GM23338 (cell line): ENCODE results near the gene MATN3. TPM values are rescaled to one million over a fixed set of nuclear protein-coding genes. Genes with fewer than 3 reads are reported as not detected.

ENCODE experiments used
- ATAC-seq: fragments of 200-7000 bp; cut with Tn5 transposase; 3 replicates; pipeline ENCODE4 v1.9.1; 2020
- DNase-seq: peaks from one replicate; pipeline ENCODE4 v3.0.0-alpha.2; 2015; ENCODE audit warnings: low spot score
- H2AFZ ChIP-seq: fragments of 200-600 bp; sonication (generic); 2 replicates; pipeline ENCODE4 v1.8.0; 2016; ENCODE audit warnings: antibody characterized with exemption, mild to moderate bottlenecking, moderate library complexity
- H3F3A ChIP-seq: fragments of 200-600 bp; sonication (generic); replicated peaks from 2 replicates; pipeline ENCODE4 v1.8.0; 2017; ENCODE audit warnings: antibody characterized with exemption, mixed run types, low read depth
- H3K27ac ChIP-seq: fragments of 200-600 bp; sonication (generic); 2 replicates; pipeline ENCODE4 v1.6.1; 2016; ENCODE audit warnings: low read depth
- H3K27me3 ChIP-seq: fragments of 200-600 bp; sonication (generic); 2 replicates; pipeline ENCODE4 v1.8.0; 2016; ENCODE audit warnings: mild to moderate bottlenecking, mixed run types, moderate library complexity; ENCODE audit not compliant: insufficient read depth
- H3K36me3 ChIP-seq: fragments of 200-600 bp; sonication (generic); 2 replicates; pipeline ENCODE4 v1.8.0; 2016; ENCODE audit warnings: mild to moderate bottlenecking; ENCODE audit not compliant: insufficient read depth
- H3K4me1 ChIP-seq: fragments of 200-600 bp; sonication (generic); 2 replicates; pipeline ENCODE4 v1.8.0; 2016; ENCODE audit warnings: mild to moderate bottlenecking, moderate library complexity; ENCODE audit not compliant: insufficient read depth
- H3K4me2 ChIP-seq: fragments of 200-600 bp; sonication (generic); 2 replicates; pipeline ENCODE4 v1.7.1; 2017; ENCODE audit warnings: mixed run types
- H3K4me3 ChIP-seq: fragments of 200-600 bp; sonication (generic); 2 replicates; pipeline ENCODE4 v1.6.1; 2016; ENCODE audit warnings: mixed run types
- H3K79me2 ChIP-seq: fragments of 200-600 bp; sonication (generic); replicated peaks from 2 replicates; pipeline ENCODE4 v1.8.0; 2017; ENCODE audit warnings: mild to moderate bottlenecking; ENCODE audit not compliant: insufficient read depth
- H3K9me2 ChIP-seq: fragments of 200-600 bp; sonication (generic); 2 replicates; pipeline ENCODE4 v1.8.0; 2017; ENCODE audit not compliant: insufficient read depth
- H4K20me1 ChIP-seq: fragments of 200-600 bp; sonication (generic); replicated peaks from 2 replicates; pipeline ENCODE4 v1.8.0; 2017; ENCODE audit warnings: mild to moderate bottlenecking; ENCODE audit not compliant: insufficient read depth
- H3K27ac Mint-ChIP-seq: 2 replicates; pipeline ENCODE4 v1.8.0; 2020; ENCODE audit warnings: inconsistent platforms, mild to moderate bottlenecking, moderate library complexity, mixed read lengths
- H3K27me3 Mint-ChIP-seq: 3 replicates; pipeline ENCODE4 v1.8.0; 2022; ENCODE audit warnings: low read depth, mild to moderate bottlenecking, moderate library complexity, mixed read lengths, inconsistent platforms; ENCODE audit not compliant: insufficient read depth, poor library complexity
- H3K36me3 Mint-ChIP-seq: 3 replicates; pipeline ENCODE4 v1.8.0; 2021; ENCODE audit warnings: low read depth, mild to moderate bottlenecking, inconsistent platforms, moderate library complexity, mixed read lengths
- H3K4me1 Mint-ChIP-seq: 3 replicates; pipeline ENCODE4 v1.8.0; 2020; ENCODE audit warnings: mild to moderate bottlenecking, inconsistent platforms, mixed read lengths
- H3K4me3 Mint-ChIP-seq: 3 replicates; pipeline ENCODE4 v1.8.0; 2021; ENCODE audit warnings: moderate library complexity, mild to moderate bottlenecking, inconsistent platforms, mixed read lengths
- H3K9me3 Mint-ChIP-seq: 3 replicates; pipeline ENCODE4 v1.8.0; 2020; ENCODE audit warnings: moderate library complexity, mild to moderate bottlenecking, inconsistent platforms, mixed read lengths
- CREB1 ChIP-seq: fragments of 250-450 bp; sonication (Bioruptor Pico); IDR thresholded peaks from 2 replicates; pipeline ENCODE4 v1.5.0; 2020; ENCODE audit warnings: low read depth, mild to moderate bottlenecking, moderate library complexity
- EZH2 ChIP-seq: fragments of 200-600 bp; sonication (generic); IDR thresholded peaks from one replicate; pipeline ENCODE4 v1.8.0; 2017; ENCODE audit warnings: antibody characterized with exemption, mild to moderate bottlenecking, low read depth; ENCODE audit not compliant: unreplicated experiment
- EZH2phosphoT487 ChIP-seq: fragments of 200-600 bp; sonication (generic); IDR thresholded peaks from one replicate; pipeline ENCODE4 v1.8.1; 2018; ENCODE audit warnings: antibody characterized with exemption; ENCODE audit not compliant: unreplicated experiment
- JUNB ChIP-seq: IDR thresholded peaks from one replicate; pipeline ENCODE4 v1.6.1; 2016; ENCODE audit warnings: antibody characterized with exemption; ENCODE audit not compliant: unreplicated experiment
- NANOG ChIP-seq: IDR thresholded peaks from 2 replicates; pipeline ENCODE4 v1.6.1; 2016; ENCODE audit warnings: antibody characterized with exemption, borderline replicate concordance
- POLR2AphosphoS5 ChIP-seq: IDR thresholded peaks from 2 replicates; pipeline ENCODE4 v1.6.1; 2016; ENCODE audit warnings: antibody characterized with exemption, low read depth
- STAT1 ChIP-seq: IDR thresholded peaks from one replicate; pipeline ENCODE4 v1.6.1; 2016; ENCODE audit warnings: antibody characterized with exemption; ENCODE audit not compliant: unreplicated experiment
- ZNF114 ChIP-seq: fragments of 250-450 bp; sonication (Bioruptor Pico); IDR thresholded peaks from 2 replicates; pipeline ENCODE4 v1.5.0; 2020; ENCODE audit warnings: mild to moderate bottlenecking, moderate library complexity
- ZNF331 ChIP-seq: fragments of 250-450 bp; sonication (Bioruptor Pico); IDR thresholded peaks from 2 replicates; pipeline ENCODE4 v1.5.0; 2020; ENCODE audit warnings: low read depth, mild to moderate bottlenecking, moderate library complexity
- polyA plus RNA-seq: library from polyadenylated mRNA; unstranded; fragments of >200 nt; fragmentation: Nextera tagmentation; extraction: Ambion mirVana; gene quantifications from 2 replicates; pipeline ENCODE4 v1.2.1, GENCODE V29; 2016
- total RNA-seq: library from RNA; depleted of rRNA; stranded (reverse); fragments of >200 nt; shearing (Covaris generic); gene quantifications from 2 replicates; pipeline ENCODE4 v1.2.3, GENCODE V29; 2014
- TF ChIP-seq, protein P1 (sequence below): IDR thresholded peaks from 2 replicates; pipeline ENCODE4 v1.6.1; 2016; ENCODE audit warnings: antibody characterized with exemption
- TF ChIP-seq, protein P2 (sequence below), 2 experiments: fragments of 200-600 bp in 1 of 2; sonication (generic) in 1 of 2; conservative IDR thresholded peaks; 2 replicates each; pipeline versions ENCODE4 v1.5.1 to v1.6.1; 2016 to 2017; ENCODE audit warnings: antibody characterized with exemption in 2 of 2, low read depth in 2 of 2, mild to moderate bottlenecking in 2 of 2, moderate library complexity in 1 of 2
- TF ChIP-seq, protein P3 (sequence below): fragments of 250-450 bp; sonication (Bioruptor Pico); IDR thresholded peaks from 2 replicates; pipeline ENCODE4 v1.5.0; 2020; ENCODE audit warnings: mild to moderate bottlenecking, moderate library complexity
- TF ChIP-seq, protein P4 (sequence below): IDR thresholded peaks from one replicate; pipeline ENCODE4 v1.6.1; 2018; ENCODE audit warnings: antibody characterized with exemption; ENCODE audit not compliant: unreplicated experiment

MATN3 gene
- total and polyA plus RNA-seq, 2 experiments from 2014 or later = 4.6 to 6.4 TPM

- Histone ChIP-seq H3F3A (no peaks in the 10 kb centered on the region), H3K4me3 (no peak overlapping the region), H3K4me2 (no peak overlapping the region), H3K27ac (no peak overlapping the region), H3K27me3 (no peaks in the 10 kb centered on the region), H3K36me3 (peaks cover 11% of the 10 kb centered on the region), H4K20me1 (peaks cover 29% of the 10 kb centered on the region), H3K79me2 (peaks cover 100% of the 10 kb centered on the region), H3K4me1 (peaks cover 21% of the 10 kb centered on the region), H3K9me2 (no peaks in the 10 kb centered on the region), H2AFZ (no peak overlapping the region)
- H3K4me1 Mint-ChIP-seq = peaks cover 19% of the 10 kb centered on the region
- H3K4me3 Mint-ChIP-seq = no peak overlapping the region
- ATAC-seq (no peak), DNase-seq (no peak)
- H3K27ac Mint-ChIP-seq = no peak overlapping the region; the same call in 1 of the 2 replicates
- H3K9me3 Mint-ChIP-seq = no peaks in the 10 kb centered on the region
- H3K27me3 Mint-ChIP-seq = peaks cover 1% of the 10 kb centered on the region
- TF ChIP-seq CREB1 (CRISPR knock-in tag) (no peak), JUNB (no peak), NANOG (no peak), ZNF114 (CRISPR knock-in tag) (no peak), ZNF331 (CRISPR knock-in tag) (no peak), POLR2AphosphoS5 (no peak), EZH2phosphoT487 (no peak), EZH2 (no peak), STAT1 (no peak)
- TF ChIP-seq, protein P1, sequence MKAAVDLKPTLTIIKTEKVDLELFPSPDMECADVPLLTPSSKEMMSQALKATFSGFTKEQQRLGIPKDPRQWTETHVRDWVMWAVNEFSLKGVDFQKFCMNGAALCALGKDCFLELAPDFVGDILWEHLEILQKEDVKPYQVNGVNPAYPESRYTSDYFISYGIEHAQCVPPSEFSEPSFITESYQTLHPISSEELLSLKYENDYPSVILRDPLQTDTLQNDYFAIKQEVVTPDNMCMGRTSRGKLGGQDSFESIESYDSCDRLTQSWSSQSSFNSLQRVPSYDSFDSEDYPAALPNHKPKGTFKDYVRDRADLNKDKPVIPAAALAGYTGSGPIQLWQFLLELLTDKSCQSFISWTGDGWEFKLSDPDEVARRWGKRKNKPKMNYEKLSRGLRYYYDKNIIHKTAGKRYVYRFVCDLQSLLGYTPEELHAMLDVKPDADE = no peak
- TF ChIP-seq, protein P2, sequence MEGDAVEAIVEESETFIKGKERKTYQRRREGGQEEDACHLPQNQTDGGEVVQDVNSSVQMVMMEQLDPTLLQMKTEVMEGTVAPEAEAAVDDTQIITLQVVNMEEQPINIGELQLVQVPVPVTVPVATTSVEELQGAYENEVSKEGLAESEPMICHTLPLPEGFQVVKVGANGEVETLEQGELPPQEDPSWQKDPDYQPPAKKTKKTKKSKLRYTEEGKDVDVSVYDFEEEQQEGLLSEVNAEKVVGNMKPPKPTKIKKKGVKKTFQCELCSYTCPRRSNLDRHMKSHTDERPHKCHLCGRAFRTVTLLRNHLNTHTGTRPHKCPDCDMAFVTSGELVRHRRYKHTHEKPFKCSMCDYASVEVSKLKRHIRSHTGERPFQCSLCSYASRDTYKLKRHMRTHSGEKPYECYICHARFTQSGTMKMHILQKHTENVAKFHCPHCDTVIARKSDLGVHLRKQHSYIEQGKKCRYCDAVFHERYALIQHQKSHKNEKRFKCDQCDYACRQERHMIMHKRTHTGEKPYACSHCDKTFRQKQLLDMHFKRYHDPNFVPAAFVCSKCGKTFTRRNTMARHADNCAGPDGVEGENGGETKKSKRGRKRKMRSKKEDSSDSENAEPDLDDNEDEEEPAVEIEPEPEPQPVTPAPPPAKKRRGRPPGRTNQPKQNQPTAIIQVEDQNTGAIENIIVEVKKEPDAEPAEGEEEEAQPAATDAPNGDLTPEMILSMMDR (conservative IDR thresholded peaks at IDR 0.05; ENCODE audit: low read depth in 2 of 2) = no peak
- TF ChIP-seq, protein P3, sequence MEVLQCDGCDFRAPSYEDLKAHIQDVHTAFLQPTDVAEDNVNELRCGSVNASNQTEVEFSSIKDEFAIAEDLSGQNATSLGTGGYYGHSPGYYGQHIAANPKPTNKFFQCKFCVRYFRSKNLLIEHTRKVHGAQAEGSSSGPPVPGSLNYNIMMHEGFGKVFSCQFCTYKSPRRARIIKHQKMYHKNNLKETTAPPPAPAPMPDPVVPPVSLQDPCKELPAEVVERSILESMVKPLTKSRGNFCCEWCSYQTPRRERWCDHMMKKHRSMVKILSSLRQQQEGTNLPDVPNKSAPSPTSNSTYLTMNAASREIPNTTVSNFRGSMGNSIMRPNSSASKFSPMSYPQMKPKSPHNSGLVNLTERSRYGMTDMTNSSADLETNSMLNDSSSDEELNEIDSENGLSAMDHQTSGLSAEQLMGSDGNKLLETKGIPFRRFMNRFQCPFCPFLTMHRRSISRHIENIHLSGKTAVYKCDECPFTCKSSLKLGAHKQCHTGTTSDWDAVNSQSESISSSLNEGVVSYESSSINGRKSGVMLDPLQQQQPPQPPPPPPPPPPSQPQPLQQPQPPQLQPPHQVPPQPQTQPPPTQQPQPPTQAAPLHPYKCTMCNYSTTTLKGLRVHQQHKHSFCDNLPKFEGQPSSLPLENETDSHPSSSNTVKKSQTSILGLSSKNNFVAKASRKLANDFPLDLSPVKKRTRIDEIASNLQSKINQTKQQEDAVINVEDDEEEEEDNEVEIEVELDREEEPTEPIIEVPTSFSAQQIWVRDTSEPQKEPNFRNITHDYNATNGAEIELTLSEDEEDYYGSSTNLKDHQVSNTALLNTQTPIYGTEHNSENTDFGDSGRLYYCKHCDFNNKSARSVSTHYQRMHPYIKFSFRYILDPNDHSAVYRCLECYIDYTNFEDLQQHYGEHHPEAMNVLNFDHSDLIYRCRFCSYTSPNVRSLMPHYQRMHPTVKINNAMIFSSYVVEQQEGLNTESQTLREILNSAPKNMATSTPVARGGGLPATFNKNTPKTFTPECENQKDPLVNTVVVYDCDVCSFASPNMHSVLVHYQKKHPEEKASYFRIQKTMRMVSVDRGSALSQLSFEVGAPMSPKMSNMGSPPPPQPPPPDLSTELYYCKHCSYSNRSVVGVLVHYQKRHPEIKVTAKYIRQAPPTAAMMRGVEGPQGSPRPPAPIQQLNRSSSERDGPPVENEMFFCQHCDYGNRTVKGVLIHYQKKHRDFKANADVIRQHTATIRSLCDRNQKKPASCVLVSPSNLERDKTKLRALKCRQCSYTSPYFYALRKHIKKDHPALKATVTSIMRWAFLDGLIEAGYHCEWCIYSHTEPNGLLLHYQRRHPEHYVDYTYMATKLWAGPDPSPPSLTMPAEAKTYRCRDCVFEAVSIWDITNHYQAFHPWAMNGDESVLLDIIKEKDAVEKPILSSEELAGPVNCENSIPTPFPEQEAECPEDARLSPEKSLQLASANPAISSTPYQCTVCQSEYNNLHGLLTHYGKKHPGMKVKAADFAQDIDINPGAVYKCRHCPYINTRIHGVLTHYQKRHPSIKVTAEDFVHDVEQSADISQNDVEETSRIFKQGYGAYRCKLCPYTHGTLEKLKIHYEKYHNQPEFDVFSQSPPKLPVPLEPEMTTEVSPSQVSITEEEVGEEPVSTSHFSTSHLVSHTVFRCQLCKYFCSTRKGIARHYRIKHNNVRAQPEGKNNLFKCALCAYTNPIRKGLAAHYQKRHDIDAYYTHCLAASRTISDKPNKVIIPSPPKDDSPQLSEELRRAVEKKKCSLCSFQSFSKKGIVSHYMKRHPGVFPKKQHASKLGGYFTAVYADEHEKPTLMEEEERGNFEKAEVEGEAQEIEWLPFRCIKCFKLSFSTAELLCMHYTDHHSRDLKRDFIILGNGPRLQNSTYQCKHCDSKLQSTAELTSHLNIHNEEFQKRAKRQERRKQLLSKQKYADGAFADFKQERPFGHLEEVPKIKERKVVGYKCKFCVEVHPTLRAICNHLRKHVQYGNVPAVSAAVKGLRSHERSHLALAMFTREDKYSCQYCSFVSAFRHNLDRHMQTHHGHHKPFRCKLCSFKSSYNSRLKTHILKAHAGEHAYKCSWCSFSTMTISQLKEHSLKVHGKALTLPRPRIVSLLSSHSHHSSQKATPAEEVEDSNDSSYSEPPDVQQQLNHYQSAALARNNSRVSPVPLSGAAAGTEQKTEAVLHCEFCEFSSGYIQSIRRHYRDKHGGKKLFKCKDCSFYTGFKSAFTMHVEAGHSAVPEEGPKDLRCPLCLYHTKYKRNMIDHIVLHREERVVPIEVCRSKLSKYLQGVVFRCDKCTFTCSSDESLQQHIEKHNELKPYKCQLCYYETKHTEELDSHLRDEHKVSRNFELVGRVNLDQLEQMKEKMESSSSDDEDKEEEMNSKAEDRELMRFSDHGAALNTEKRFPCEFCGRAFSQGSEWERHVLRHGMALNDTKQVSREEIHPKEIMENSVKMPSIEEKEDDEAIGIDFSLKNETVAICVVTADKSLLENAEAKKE = no peak
- TF ChIP-seq, protein P4, sequence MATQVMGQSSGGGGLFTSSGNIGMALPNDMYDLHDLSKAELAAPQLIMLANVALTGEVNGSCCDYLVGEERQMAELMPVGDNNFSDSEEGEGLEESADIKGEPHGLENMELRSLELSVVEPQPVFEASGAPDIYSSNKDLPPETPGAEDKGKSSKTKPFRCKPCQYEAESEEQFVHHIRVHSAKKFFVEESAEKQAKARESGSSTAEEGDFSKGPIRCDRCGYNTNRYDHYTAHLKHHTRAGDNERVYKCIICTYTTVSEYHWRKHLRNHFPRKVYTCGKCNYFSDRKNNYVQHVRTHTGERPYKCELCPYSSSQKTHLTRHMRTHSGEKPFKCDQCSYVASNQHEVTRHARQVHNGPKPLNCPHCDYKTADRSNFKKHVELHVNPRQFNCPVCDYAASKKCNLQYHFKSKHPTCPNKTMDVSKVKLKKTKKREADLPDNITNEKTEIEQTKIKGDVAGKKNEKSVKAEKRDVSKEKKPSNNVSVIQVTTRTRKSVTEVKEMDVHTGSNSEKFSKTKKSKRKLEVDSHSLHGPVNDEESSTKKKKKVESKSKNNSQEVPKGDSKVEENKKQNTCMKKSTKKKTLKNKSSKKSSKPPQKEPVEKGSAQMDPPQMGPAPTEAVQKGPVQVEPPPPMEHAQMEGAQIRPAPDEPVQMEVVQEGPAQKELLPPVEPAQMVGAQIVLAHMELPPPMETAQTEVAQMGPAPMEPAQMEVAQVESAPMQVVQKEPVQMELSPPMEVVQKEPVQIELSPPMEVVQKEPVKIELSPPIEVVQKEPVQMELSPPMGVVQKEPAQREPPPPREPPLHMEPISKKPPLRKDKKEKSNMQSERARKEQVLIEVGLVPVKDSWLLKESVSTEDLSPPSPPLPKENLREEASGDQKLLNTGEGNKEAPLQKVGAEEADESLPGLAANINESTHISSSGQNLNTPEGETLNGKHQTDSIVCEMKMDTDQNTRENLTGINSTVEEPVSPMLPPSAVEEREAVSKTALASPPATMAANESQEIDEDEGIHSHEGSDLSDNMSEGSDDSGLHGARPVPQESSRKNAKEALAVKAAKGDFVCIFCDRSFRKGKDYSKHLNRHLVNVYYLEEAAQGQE = no peak
- peaks cover 12% of the 10 kb centered on the region for H3K36me3 Mint-ChIP-seq
Observed at GRCh38 chr2:20044778-20045177, 32.3 kb upstream of the MATN3 start.
